Heart right ventricle (tissue), 16 donors: Measurements from ENCODE around the gene SPECC1. TPM values are rescaled to one million over a fixed set of nuclear protein-coding genes. Genes with fewer than 3 reads are reported as not detected.

Source experiments
- ATAC-seq, 8 donors: fragments of 200-7000 bp; cut with Tn5 transposase; one replicate each; pipeline ENCODE4 v1.9.1; 2020; ENCODE audit warnings: mild to moderate bottlenecking in 8 of 8, moderate library complexity in 8 of 8, moderate number of reproducible peaks in 1 of 8
- DNase-seq, 2 donors: peaks; one replicate each; pipeline ENCODE4 v3.0.0-alpha.2; 2020
- H3K27ac ChIP-seq, 10 donors: fragments of 200-600 bp; sonication (generic) in 2 of 10; one replicate each; pipeline versions ENCODE4 v1.5.0 to v1.8.0; 2020 to 2022; ENCODE audit warnings: mild to moderate bottlenecking in 3 of 10
- H3K27me3 ChIP-seq, 7 donors: fragments of 200-600 bp; one replicate each; pipeline ENCODE4 v1.8.0; 2021 to 2022; ENCODE audit warnings: mild to moderate bottlenecking in 2 of 7
- H3K36me3 ChIP-seq, 9 donors: fragments of 200-600 bp; sonication (generic) in 1 of 9; one replicate each; pipeline versions ENCODE4 v1.5.0 to v1.8.0; 2020 to 2022; ENCODE audit warnings: mild to moderate bottlenecking in 2 of 9
- H3K4me1 ChIP-seq, 9 donors: fragments of 200-600 bp; sonication (generic) in 1 of 9; one replicate each; pipeline versions ENCODE4 v1.5.0 to v1.8.0; 2020 to 2022; ENCODE audit warnings: mild to moderate bottlenecking in 4 of 9
- H3K4me3 ChIP-seq, 10 donors: fragments of 200-600 bp; sonication (generic) in 2 of 10; one replicate each; pipeline versions ENCODE4 v1.5.0 to v1.8.0; 2020 to 2022; ENCODE audit warnings: mild to moderate bottlenecking in 7 of 10, moderate library complexity in 2 of 10
- H3K9me3 ChIP-seq, 11 donors: fragments of 200-600 bp in 10 of 11; sonication (generic) in 2 of 11; one replicate each; pipeline versions ENCODE4 v1.5.0 to v1.8.0; 2013 to 2022; ENCODE audit warnings: mild to moderate bottlenecking in 2 of 11, control low read depth in 1 of 11, moderate library complexity in 1 of 11
- CTCF ChIP-seq, 9 donors: fragments of 200-600 bp; sonication (generic) in 2 of 9; IDR thresholded peaks; one replicate each; pipeline versions ENCODE4 v1.5.0 to v1.8.0; 2021 to 2022; ENCODE audit warnings: antibody characterized with exemption in 9 of 9, mild to moderate bottlenecking in 5 of 9, moderate library complexity in 1 of 9
- WGBS, 2 donors: extraction: QIAGEN DNeasy Blood & Tissue Kit; methylation state at CpG; one replicate each; pipeline ENCODE4 v1.1.7; 2013; ENCODE audit warnings: inconsistent platforms in 1 of 2; 5-methylcytosine and 5-hydroxymethylcytosine counted together
- intact Hi-C, 10 donors: fragments of 100-400 bp; cut with DNase I; formaldehyde crosslinking; loops; one replicate each; pipeline versions ENCODE4 v1.11.1 to v1.14.2; 2022
- polyA plus RNA-seq, 2 donors: library from polyadenylated mRNA; stranded (reverse); fragments of 200-250 nt; gene quantifications; one replicate each; pipeline ENCODE4 v1.2.3, GENCODE V29; 2013
- total RNA-seq, 10 donors: library from RNA; stranded (reverse); fragmentation: NEBNext Ultra II Directional in 3 of 10; extraction: Animal tissue kit (Norgen Biotek cat#: 25700) in 3 of 10; gene quantifications; one replicate each; pipeline versions ENCODE4 v1.2.1 to v1.2.4, GENCODE V29; 2021 to 2023
- donor health status: Arrhythmogenic right ventricular cardiomyopathy.
- donor health status: ischemic (EF 13 %, LVEDD 7.1; RV severe dilation, severe dysfunction).
- donor health status: healthy with polysubstance abuse.
- donor health status: DM: no; HTN: yes; CAD: no.
- donor health status: DM: no; HTN: no; CAD: no.
- donor health status: ischemic (EF 25% LVEDD 6.9; RV normal size, moderate dysfunction).
- donor health status: ischemic (EF 25% LVEDD 5.7; RV mildly dilated, moderate dysfunction).
- donor health status: healthy.
- donor health status: DM: yes; HTN: yes; CAD: no.
- donor health status: Ischemic cardiomyopathy.
- donor health status: ischemic (EF 35%, LVEDD 5.7; RV mildly dilated, moderate dysfunction).
- donor health status: nonischemic (EF 11% LVEDD 7.7; RV severe dilation, severe dysfunction).
- donor health status: DM: yes; HTN: yes; CAD: no.
- donor health status: PGD.
- donor health status: ischemic (EF 29% LVEDD 5.4; RV normal size, mild dysfunction).
- donor health status: nonischemic (EF 23%, LVEDD 6.1; RV moderate dilation, normal function).

SPECC1 gene
- total and polyA plus RNA-seq, 12 donors: 2.9 to 15.2 (median 8.5) TPM

GRCh38 chr17:20085283-20085845 is 76.2 kb downstream of the SPECC1 start:
- Histone ChIP-seq H3K4me1 (peaks cover 9 to 57% (median 31%) of the 10 kb centered on the region in 9 donors), H3K36me3 (no peaks in the 10 kb centered on the region)
- no peak for ATAC-seq

GRCh38 chr17:20086416-20087076 is 77.4 kb downstream of the SPECC1 start:
- Histone ChIP-seq H3K4me1 (peaks cover 18 to 69% (median 42%) of the 10 kb centered on the region in 9 donors), H3K9me3 (no peaks in the 10 kb centered on the region), H3K36me3 (no peaks in the 10 kb centered on the region), H3K27me3 (no peaks in the 10 kb centered on the region), H3K4me3 (no peak overlapping the region), H3K27ac (peak overlapping the region; percentile 11 to 96 (median 84))
- peak in 7 of 8 donors; percentile 25 to 76 (median 66) for ATAC-seq
- 67% methylated on average over 7 of the region's 7 CpGs for WGBS, 2 donors
- DNase-seq: no peak
- peak in 5 of 9 donors; percentile 5 to 44 (median 23) for TF ChIP-seq CTCF (IDR thresholded peaks at IDR 0.05)
- intact Hi-C loops: loop anchor here in 1 of 10 donors (5.0 kb wide), 1 partner anchor 74 kb away; no protein-coding TSS in a partner anchor

More at GRCh38 chr17:20085283-20085845, 76.2 kb downstream of the SPECC1 start:
- no peak for TF ChIP-seq CTCF (IDR thresholded peaks at IDR 0.05)
- Histone ChIP-seq H3K27ac (peak overlapping the region in 9 of 10 donors; percentile 46 to 96 (median 85)), H3K27me3 (no peaks in the 10 kb centered on the region), H3K9me3 (no peaks in the 10 kb centered on the region), H3K4me3 (no peak overlapping the region)
- DNase-seq: no peak
- WGBS, 2 donors: 76 to 82% methylated on average over 15 of the region's 15 CpGs
- intact Hi-C loops: loop anchor here in 1 of 10 donors (5.0 kb wide), 1 partner anchor 73 kb away; no protein-coding TSS in a partner anchor

- no peak for ATAC-seq
- intact Hi-C loops: loop anchor here in 1 of 10 donors (5.0 kb wide), 1 partner anchor 75 kb away; no protein-coding TSS in a partner anchor
- Histone ChIP-seq H3K4me3 (no peak overlapping the region), H3K27ac (peak overlapping the region; percentile 21 to 96 (median 84)), H3K4me1 (peaks cover 18 to 80% (median 52%) of the 10 kb centered on the region in 9 donors), H3K9me3 (no peaks in the 10 kb centered on the region), H3K27me3 (no peaks in the 10 kb centered on the region), H3K36me3 (no peaks in the 10 kb centered on the region)
- no peak for TF ChIP-seq CTCF (IDR thresholded peaks at IDR 0.05)
- DNase-seq: no peak
- WGBS, 2 donors: 75 to 81% methylated on average over 6 of the region's 6 CpGs
Measured at GRCh38 chr17:20087538-20088250, 78.5 kb downstream of the SPECC1 start.
